AML-193 (cell line): ENCODE data around the gene RIPOR1.
A peak's percentile ranks its signal among the peaks of the same experiment; 100 is the strongest.
"Not testable (repeated sequence)": the region's sequence is repeated elsewhere in the genome, so short reads cannot be mapped to it uniquely, and the experiment has no call there.

Experiments
- DNase-seq, 2 experiments: peaks; one replicate each; lab custom pipeline; 2025; lab: John Stamatoyannopoulos, UW

The RIPOR1 gene

GRCh38 chr16:67528222-67528869 lies at the start of gene RIPOR1:
RIPOR1 (plus strand) TSS chr16:67528829; CDS start chr16:67538447, 9,618 bp downstream.
- no peak for DNase-seq

GRCh38 chr16:67480833-67481560 lies 47.6 kb upstream of the RIPOR1 start, which contains the start of gene ATP6V0D1:
ATP6V0D1 (minus strand) TSS chr16:67481157; CDS start chr16:67481086, 71 bp downstream.
- DNase-seq: peak; percentile 92 to 94

GRCh38 chr16:67481561-67482232 lies 46.9 kb upstream of the RIPOR1 start:
- DNase-seq: peak in 1 of 2 experiments; percentile 55

GRCh38 chr16:67482233-67482924 lies 46.2 kb upstream of the RIPOR1 start:
- DNase-seq: no peak

- no peak for DNase-seq
These were observed 45.5 kb upstream of the RIPOR1 start, which contains the start of gene AGRP for GRCh38 chr16:67483150-67483549. AGRP (minus strand) TSS chr16:67483547; CDS start chr16:67483398, 149 bp downstream.

- no peak for DNase-seq
These were observed 44.7 kb upstream of the RIPOR1 start for GRCh38 chr16:67483731-67484525.

- peak; percentile 29 to 46 for DNase-seq
These were observed 41.8 kb upstream of the RIPOR1 start for GRCh38 chr16:67486805-67487204.

GRCh38 chr16:67487561-67487960 lies 41.1 kb upstream of the RIPOR1 start:
- not testable (repeated sequence) for DNase-seq

GRCh38 chr16:67489401-67490083 lies 39.1 kb upstream of the RIPOR1 start:
- no peak for DNase-seq

GRCh38 chr16:67490335-67491096 lies 38.1 kb upstream of the RIPOR1 start:
- peak; percentile 81 to 84 for DNase-seq

GRCh38 chr16:67499106-67499505 lies 29.5 kb upstream of the RIPOR1 start:
- DNase-seq: no peak

- no peak for DNase-seq
These were observed 24.3 kb upstream of the RIPOR1 start for GRCh38 chr16:67504031-67505021.

- DNase-seq: no peak
These were observed 22.2 kb upstream of the RIPOR1 start for GRCh38 chr16:67506468-67506867.

- no peak for DNase-seq
These were observed 19.6 kb upstream of the RIPOR1 start for GRCh38 chr16:67509016-67509415.

- DNase-seq: not testable (repeated sequence)
These were observed 14.7 kb upstream of the RIPOR1 start for GRCh38 chr16:67513892-67514291.

GRCh38 chr16:67514382-67514828 lies 14.2 kb upstream of the RIPOR1 start:
- peak; percentile 90 to 91 for DNase-seq

- no peak for DNase-seq
These were observed 12.1 kb upstream of the RIPOR1 start for GRCh38 chr16:67516296-67517154.

GRCh38 chr16:67517155-67517445 lies 11.5 kb upstream of the RIPOR1 start:
- DNase-seq: no peak
